Lower lobe of right lung (tissue), 2 donors: Measurements from ENCODE around the gene GPR146. TPM values are rescaled to one million over a fixed set of nuclear protein-coding genes. Genes with fewer than 3 reads are reported as not detected.

ENCODE experiments used
- ATAC-seq, 2 donors: fragments of 200-7000 bp; cut with Tn5 transposase; one replicate each; pipeline ENCODE4 v1.9.1; 2020 to 2022; ENCODE audit warnings: mild to moderate bottlenecking in 2 of 2, moderate library complexity in 2 of 2
- DNase-seq: peaks from one replicate; pipeline ENCODE4 v3.0.0-alpha.2; 2020
- H3K27ac ChIP-seq: fragments of 200-600 bp; one replicate; pipeline ENCODE4 v1.8.0; 2022
- H3K27me3 ChIP-seq: fragments of 200-600 bp; one replicate; pipeline ENCODE4 v1.8.0; 2022; ENCODE audit warnings: low read depth
- H3K36me3 ChIP-seq: fragments of 200-600 bp; one replicate; pipeline ENCODE4 v1.8.0; 2022; ENCODE audit warnings: mild to moderate bottlenecking
- H3K4me1 ChIP-seq: fragments of 200-600 bp; one replicate; pipeline ENCODE4 v1.8.0; 2022
- H3K4me3 ChIP-seq: fragments of 200-600 bp; one replicate; pipeline ENCODE4 v1.8.0; 2022; ENCODE audit warnings: mild to moderate bottlenecking
- H3K9me3 ChIP-seq: fragments of 200-600 bp; one replicate; pipeline ENCODE4 v1.8.0; 2022
- intact Hi-C: fragments of 100-400 bp; cut with DNase I; formaldehyde crosslinking; loops from one replicate; pipeline ENCODE4 v1.11.0; 2022
- total RNA-seq: library from RNA; stranded (reverse); fragmentation: NEBNext Ultra II Directional; extraction: Animal tissue kit (Norgen Biotek cat#: 25700); gene quantifications from one replicate; pipeline ENCODE4 v1.2.1, GENCODE V29; 2021
- TF ChIP-seq, protein P1 (sequence below): fragments of 200-600 bp; IDR thresholded peaks from one replicate; pipeline ENCODE4 v1.8.0; 2022; ENCODE audit warnings: antibody characterized with exemption, mild to moderate bottlenecking
- donor health status: DM: no; HTN: yes; CAD: no; lungs with severe emphysema.

Gene GPR146
- total RNA-seq, 1 donor from 2014 or later: 44.8 TPM

DNA sequence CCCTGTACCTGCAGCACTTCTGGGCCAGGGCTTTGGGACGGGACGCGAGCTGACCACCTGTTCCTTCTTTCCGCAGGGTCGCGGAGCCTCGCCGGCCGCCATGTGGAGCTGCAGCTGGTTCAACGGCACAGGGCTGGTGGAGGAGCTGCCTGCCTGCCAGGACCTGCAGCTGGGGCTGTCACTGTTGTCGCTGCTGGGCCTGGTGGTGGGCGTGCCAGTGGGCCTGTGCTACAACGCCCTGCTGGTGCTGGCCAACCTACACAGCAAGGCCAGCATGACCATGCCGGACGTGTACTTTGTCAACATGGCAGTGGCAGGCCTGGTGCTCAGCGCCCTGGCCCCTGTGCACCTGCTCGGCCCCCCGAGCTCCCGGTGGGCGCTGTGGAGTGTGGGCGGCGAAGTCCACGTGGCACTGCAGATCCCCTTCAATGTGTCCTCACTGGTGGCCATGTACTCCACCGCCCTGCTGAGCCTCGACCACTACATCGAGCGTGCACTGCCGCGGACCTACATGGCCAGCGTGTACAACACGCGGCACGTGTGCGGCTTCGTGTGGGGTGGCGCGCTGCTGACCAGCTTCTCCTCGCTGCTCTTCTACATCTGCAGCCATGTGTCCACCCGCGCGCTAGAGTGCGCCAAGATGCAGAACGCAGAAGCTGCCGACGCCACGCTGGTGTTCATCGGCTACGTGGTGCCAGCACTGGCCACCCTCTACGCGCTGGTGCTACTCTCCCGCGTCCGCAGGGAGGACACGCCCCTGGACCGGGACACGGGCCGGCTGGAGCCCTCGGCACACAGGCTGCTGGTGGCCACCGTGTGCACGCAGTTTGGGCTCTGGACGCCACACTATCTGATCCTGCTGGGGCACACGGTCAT, 13.3 kb downstream of the GPR146 start:
- Histone ChIP-seq H3K4me3 (peak overlapping the region; percentile 55), H3K27ac (no peak overlapping the region), H3K9me3 (no peaks in the 10 kb centered on the region), H3K4me1 (peaks cover 55% of the 10 kb centered on the region), H3K27me3 (no peaks in the 10 kb centered on the region), H3K36me3 (peaks cover 19% of the 10 kb centered on the region)
- ATAC-seq (no peak), DNase-seq (no peak)
- intact Hi-C loops: no loop called here
- TF ChIP-seq, protein P1, sequence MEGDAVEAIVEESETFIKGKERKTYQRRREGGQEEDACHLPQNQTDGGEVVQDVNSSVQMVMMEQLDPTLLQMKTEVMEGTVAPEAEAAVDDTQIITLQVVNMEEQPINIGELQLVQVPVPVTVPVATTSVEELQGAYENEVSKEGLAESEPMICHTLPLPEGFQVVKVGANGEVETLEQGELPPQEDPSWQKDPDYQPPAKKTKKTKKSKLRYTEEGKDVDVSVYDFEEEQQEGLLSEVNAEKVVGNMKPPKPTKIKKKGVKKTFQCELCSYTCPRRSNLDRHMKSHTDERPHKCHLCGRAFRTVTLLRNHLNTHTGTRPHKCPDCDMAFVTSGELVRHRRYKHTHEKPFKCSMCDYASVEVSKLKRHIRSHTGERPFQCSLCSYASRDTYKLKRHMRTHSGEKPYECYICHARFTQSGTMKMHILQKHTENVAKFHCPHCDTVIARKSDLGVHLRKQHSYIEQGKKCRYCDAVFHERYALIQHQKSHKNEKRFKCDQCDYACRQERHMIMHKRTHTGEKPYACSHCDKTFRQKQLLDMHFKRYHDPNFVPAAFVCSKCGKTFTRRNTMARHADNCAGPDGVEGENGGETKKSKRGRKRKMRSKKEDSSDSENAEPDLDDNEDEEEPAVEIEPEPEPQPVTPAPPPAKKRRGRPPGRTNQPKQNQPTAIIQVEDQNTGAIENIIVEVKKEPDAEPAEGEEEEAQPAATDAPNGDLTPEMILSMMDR: no peak

DNA sequence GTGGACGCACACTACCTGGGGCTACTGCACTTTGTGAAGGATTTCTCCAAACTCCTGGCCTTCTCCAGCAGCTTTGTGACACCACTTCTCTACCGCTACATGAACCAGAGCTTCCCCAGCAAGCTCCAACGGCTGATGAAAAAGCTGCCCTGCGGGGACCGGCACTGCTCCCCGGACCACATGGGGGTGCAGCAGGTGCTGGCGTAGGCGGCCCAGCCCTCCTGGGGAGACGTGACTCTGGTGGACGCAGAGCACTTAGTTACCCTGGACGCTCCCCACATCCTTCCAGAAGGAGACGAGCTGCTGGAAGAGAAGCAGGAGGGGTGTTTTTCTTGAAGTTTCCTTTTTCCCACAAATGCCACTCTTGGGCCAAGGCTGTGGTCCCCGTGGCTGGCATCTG, 14.0 kb downstream of the GPR146 start:
- TF ChIP-seq, protein P1: no peak
- no peaks in the 10 kb centered on the region for H3K27me3 ChIP-seq
- H3K36me3 ChIP-seq: peaks cover 19% of the 10 kb centered on the region
- intact Hi-C loops: no loop called here
- no peak for DNase-seq
- peak overlapping the region; percentile 65 for H3K27ac ChIP-seq
- peaks cover 48% of the 10 kb centered on the region for H3K4me1 ChIP-seq
- no peaks in the 10 kb centered on the region for H3K9me3 ChIP-seq
- no peak overlapping the region for H3K4me3 ChIP-seq
- no peak for ATAC-seq

DNA sequence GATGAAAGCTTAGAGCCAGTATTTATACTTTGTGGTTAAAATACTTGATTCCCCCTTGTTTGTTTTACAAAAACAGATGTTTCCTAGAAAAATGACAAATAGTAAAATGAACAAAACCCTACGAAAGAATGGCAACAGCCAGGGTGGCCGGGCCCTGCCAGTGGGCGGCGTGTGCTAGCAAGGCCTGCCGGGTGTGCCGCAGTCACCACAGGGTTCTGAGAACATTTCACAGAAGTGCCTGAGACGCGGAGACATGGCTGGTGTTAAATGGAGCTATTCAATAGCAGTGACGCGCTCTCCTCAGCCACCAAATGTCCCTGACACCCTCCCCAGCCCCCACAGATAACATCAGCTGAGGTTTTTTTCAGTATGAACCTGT, 14.5 kb downstream of the GPR146 start:
- DNase-seq (no peak), ATAC-seq (no peak)
- TF ChIP-seq, protein P1: no peak
- intact Hi-C loops: no loop called here
- Histone ChIP-seq H3K36me3 (peaks cover 19% of the 10 kb centered on the region), H3K9me3 (no peaks in the 10 kb centered on the region), H3K27me3 (no peaks in the 10 kb centered on the region), H3K27ac (peak overlapping the region; percentile 65), H3K4me1 (peaks cover 43% of the 10 kb centered on the region), H3K4me3 (no peak overlapping the region)

DNA sequence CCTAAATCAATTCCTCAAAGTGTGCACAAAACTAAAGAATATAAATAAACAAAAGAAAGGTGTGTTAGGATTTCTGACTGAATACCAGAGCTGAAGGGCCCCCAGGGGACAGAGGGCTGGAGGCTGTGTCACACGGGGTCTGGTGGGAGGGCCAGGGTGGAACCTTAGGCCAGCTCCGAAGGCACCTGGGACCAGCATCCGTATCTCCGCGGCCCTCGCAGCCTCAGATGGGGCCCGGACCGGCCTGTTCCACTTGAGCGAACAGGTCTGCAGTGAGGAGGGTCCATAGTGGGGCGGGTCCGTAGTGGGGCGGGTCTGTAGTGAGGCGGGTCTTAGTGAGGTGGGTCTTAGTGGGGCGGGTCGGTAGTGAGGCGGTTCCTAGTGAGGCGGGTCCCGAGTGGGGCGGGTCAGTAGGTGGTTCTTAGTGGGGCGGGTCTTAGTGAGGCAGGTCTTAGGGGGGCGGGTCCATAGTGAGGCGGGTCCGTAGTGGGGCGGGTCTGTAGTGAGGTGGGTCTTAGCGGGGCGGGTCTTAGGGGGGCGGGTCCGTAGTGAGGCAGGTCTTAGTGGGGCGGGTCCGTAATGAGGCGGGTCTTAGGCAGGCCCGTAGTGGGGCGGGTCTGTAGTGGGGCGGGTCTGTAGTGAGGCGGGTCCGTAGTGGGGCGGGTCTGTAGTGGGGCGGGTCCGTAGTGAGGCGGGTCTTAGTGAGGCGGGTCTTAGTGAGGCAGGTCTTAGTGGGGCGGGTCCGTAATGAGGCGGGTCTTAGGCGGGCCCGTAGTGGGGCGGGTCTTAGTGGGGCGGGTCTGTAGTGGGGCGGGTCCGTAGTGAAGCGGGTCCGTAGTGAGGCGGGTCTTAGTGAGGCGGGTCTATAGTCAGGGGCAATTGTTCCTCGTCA, 15.1 kb downstream of the GPR146 start:
- H3K4me1 ChIP-seq: peaks cover 37% of the 10 kb centered on the region
- H3K36me3 ChIP-seq: peaks cover 19% of the 10 kb centered on the region
- peak; percentile 83 for DNase-seq
- peak overlapping the region; percentile 77 for H3K27ac ChIP-seq
- ATAC-seq: peak; percentile 73 to 79
- no peaks in the 10 kb centered on the region for H3K27me3 ChIP-seq
- TF ChIP-seq, protein P1: no peak
- no peaks in the 10 kb centered on the region for H3K9me3 ChIP-seq
- intact Hi-C loops: loop anchor here (5.0 kb wide), 1 partner anchor 67 kb away; no protein-coding TSS in a partner anchor
- peak overlapping the region; percentile 23 for H3K4me3 ChIP-seq

DNA sequence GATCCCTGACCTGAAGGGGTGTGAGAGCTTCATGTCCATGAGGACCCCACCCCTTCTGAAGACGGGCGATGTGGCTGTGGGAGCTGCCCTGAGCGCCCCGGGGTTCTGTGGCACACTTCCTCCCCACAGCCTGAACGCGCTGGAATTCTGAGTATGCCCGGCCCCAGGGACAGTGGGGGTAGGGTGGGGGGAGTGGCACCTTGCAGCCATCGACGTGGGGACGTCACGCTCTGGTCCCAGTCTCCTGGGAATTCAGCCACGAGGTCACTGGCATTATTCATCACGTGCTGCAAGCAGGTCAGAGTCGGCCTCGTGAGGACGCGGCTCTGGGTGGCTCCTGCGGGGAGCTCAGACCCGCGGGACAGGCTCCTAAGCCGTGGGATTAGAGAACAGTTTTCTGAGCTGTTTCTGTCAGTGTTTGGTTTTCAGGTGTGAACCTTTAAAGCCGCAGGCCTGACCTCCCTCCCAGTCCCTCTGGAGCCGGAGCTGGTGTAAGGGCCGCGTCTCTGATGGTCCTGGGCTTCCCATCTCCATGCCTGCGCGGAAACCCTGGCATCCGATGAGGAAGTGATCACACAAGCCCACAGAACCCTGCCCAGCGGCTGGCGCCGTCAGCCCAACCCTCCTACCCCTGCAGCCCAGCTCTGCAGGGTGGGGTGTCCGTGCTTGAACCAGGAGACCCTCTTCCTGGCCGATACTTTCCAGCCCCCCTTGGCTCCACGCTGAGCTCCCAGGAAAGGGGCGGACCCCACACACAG, 16.1 kb downstream of the GPR146 start:
- H3K4me1 ChIP-seq: peaks cover 33% of the 10 kb centered on the region
- H3K9me3 ChIP-seq: no peaks in the 10 kb centered on the region
- DNase-seq: no peak
- peaks cover 19% of the 10 kb centered on the region for H3K36me3 ChIP-seq
- no peaks in the 10 kb centered on the region for H3K27me3 ChIP-seq
- H3K4me3 ChIP-seq: peak overlapping the region; percentile 23
- peak overlapping the region; percentile 77 for H3K27ac ChIP-seq
- ATAC-seq: peak; percentile 7 to 17
- TF ChIP-seq, protein P1: no peak
- intact Hi-C loops: loop anchor here (5.0 kb wide), 1 partner anchor 68 kb away; no protein-coding TSS in a partner anchor
